Hematopoietic multipotent progenitor cell treated with erythropoietin and hydrocortisone succinate and interleukin-3 and kit ligand, for 15 days (in vitro differentiated cells): ENCODE measurements around the gene CSNK1E.

ENCODE experiments used
- DNase-seq: peaks from one replicate; pipeline ENCODE4 v3.0.0-alpha.2; 2015; ENCODE audit warnings: low spot score

The CSNK1E gene

DNA sequence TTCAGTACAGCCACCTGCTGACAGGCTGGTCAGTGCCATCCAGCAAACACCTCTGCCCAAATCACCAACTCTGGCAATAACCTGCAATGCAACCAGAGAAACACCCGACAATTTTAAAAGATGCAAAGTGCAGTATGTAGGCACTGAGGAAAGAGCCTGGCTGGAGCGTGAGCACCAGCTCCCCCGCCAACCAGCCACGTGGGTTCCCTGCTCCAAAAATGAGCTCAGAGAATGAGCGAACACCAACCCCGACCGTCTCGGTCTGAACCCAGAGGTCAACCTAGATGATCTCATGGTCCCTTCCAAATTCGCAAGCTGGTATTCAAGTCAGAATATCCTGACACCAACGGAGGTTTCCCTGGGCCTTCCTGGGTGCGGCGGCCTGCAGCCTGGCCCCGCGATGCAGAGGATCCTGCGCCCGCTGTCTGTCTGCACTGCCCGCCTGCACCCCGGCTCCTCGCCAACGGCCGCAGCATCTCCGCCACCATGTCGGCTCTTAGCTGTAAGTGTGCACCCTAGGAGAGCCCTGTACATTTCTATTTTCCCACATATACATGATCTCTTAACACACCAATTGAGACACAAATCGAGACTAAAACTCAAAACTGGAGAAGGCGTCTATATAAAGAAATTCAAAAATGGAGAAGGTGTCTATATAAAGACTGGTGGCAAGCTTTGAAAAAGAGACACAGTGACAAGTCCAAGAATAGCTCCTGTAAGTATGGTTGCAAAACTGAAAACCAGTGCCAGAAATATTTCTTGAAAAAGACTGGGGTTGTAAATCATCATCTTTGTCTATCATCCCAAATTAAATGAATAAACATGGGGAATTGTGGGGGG lies 67.2 kb downstream of the CSNK1E start:
- DNase-seq, result no peak

DNA sequence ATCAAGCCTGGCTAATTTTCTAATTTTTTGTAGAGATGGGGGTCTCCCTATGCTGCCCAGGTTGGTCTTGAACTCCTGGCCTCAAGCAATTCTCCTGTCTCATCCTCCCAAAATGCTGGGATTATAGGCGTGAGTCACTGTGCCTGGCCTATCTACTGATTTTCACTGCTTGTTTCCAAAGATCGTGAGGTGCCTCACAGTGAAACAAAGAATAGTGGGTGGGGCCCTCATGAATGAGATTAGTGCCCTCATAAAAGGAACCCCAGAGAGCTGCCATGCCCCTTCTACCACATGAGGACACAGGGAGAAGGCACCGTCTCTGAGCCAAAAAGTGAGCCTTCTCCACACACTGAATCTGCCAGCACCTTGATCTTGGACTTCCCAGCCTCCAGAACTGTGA lies 67.9 kb downstream of the CSNK1E start:
- no peak for DNase-seq

DNA sequence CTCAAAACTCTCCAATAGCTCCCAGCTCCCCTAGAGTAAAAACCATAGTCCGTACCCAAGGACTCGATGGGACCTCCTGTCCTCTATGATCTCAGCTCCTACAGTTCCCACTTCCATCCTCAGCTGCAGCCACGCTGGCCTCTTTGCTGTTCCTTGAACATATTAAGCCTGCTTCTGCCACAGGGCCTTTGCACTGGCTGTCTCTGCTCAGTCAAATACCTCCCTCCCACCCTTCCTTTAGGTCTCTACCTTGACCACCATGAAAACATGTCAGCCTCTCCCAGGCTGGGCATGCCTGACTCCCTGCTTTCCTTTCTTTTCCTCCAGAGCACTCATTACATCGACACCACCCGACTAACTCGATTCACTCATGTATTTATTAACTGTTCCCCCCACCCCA lies 69.0 kb downstream of the CSNK1E start:
- no peak for DNase-seq

DNA sequence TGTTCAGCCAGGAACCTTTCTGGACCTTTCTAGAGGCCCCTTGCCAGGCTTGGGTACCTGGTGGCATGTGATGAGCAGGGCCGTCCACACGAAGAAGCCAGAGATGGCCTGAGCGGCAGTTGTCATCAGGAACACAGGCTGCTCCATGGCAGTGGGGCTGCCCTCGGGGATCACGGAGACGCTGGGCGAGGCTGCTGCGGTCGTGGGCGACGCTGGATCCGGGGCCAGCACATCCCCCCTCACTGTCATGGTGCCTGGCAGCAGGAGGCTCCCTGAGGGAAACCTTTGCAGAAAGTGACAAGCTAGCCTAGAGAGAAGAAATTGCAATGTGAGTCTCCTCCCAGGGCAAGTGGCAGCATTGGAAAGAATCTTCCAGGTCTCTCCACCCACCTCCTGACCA lies 69.5 kb downstream of the CSNK1E start:
- no peak for DNase-seq

DNA sequence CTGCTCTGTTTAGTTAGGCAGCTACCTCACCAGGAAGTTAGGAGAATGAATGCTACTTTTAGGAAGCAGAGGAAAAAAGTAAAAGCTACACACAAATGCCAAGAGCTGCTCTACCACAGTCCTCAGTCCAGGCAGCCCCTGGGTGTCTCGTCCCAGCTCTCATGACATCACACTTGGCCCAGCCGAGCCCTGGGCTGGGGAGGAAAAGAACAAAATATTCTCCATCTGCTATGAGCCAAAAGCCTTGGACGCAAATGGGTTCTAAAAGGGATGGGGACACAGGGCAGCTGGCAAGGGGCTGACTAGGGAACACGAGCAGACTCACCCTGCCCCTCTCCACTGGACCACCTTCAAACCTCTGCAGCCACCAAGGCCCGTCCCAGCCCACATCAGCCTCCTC lies 70.5 kb downstream of the CSNK1E start:
- no peak for DNase-seq

DNA sequence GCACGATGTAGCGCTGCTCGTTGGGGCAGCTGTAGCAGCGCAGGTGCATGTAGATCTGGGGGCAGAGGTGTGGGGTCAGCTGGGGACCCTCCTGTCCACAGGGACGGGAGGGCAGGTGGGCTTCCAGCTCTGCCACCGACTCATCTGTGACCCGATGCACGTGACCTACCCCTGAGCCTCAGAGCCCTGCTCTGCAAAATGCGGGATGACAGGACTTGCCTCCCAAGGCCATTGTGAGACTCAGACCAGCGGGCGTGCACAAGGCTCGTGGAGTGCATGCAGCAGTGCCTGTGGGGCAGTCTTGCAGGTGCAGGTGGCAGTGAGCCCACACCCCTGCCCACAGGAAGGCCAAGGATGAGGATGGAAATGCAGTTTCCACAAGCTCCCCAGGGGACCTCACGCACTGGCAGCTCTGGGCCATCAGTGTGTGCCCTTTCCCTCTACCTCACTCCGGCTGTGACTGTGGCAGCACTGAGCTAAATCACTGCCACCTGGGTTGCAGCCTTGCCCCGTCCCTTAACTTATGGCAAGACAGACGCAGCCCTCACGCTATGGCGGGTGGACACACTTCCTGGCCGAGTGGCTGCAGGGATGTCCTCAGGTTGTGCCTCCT lies 71.1 kb downstream of the CSNK1E start:
- no peak for DNase-seq

DNA sequence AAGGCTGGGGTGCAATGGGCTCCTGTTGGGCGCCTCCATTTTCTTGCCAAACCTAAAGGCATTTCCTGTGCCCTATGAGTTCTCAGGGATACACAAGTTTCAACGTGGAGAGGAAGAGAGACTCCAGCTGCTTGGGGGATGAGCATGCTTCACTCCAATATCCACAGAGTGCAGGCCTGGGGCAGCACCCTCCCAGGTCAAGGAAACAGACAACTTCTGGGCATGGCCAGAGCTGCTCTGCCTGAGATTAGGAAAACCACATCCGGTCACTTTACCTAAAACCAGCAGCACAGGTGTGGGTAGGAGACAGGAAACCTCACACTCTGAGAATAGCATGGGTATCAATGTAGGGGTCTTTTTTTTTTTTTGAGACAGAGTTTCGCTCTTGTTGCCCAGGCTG lies 73.1 kb downstream of the CSNK1E start:
- DNase-seq, result no peak

DNA sequence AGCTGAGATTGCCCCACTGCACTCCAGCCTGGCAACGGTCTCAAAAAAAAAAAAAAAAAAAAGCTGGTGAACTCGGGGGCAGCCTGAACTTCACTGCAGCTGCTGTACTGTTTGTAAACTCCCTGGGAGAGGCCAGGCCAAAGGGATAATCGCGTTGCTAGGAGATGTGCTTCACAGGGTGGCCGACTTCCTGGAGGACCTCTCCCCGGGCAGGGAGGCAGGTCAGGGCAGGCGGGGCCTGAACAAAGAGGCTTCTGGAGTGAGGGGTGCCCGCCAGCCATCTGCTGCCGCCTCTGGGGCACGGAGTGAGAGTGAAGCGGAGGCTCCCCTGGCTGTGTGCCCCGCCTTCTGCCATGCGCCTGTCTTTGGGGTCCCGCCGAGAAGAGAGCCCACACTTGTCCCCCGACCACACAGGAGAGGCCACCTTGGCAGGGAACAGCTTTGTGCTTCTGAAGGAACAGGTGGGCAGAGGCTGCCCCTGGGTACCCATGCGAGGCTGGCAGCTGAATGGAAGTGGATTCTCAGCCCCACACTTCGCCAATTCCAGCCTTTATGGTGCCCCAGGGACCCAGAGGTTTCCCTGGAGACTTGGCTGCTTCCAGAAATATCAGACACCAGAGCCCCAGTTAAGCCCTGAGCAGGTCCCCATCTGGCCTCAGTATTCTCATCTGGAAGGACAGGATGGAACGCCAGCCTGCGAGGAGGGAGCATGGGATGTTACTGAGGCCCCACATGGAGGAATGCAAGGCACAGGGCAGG lies 74.0 kb downstream of the CSNK1E start:
- no peak for DNase-seq

DNA sequence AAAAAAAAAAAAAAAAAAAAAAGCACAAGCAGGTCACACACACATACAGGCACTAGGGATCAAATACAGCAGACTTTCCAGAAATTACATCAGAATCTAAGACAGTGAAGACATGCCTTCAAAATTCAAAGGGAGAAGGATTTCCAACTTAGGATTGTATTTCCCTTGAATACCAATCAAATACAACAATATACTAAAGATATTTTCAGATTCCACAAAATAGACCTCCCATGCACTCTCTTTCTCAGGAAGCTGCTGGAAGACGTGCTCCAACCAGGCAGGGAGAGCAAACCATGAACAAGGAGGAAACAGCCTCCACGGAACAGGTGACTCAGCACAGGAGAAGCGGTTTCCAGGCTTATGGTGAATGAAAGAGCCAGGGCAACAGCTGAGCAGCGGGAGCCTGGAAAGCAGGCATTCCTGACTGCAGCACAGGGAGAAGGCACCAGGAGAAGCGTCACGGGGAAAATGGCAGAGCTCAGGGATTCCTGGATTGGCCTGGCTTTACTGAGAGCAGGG lies 76.4 kb downstream of the CSNK1E start:
- no peak for DNase-seq
